ENCODE results near the gene F10. TPM values are rescaled to one million over a fixed set of nuclear protein-coding genes. Genes with fewer than 3 reads are reported as not detected.

F10 gene
- total and polyA plus RNA-seq, 4 donors: 85.3 to 199 (median 117) TPM

DNA sequence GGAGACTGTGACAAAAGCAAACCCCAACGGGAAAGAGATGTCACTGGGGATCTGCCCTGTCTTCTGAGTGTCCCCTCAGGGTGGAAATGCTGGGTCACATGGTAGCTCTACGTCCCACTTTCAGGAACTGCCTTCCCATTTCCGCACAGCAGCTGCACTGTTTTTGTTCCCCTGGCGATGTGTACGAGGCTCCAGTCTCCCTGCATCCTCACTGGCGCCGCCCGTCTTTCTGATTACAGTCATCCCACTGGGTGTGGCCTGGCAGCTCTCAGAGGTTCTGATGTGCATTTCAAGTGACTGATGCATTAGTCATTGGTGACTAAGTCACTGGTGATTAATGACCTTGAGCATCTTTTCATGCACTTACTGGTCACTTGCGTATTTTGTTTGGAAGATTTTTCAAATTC lies 64.7 kb downstream of the F10 start:
- 89% methylated on average over 9 of the region's 9 CpGs for WGBS
- Histone ChIP-seq H3K27ac (ENCODE audit: low read depth in 1 of 2, low read length in 2 of 2) (no peak overlapping the region), H3K4me3 (ENCODE audit: low read depth in 1 of 3, low read length in 3 of 3) (no peak overlapping the region), H3K4me1 (ENCODE audit: control insufficient read depth in 4 of 4, insufficient read depth in 4 of 4, low read length in 3 of 4) (peaks cover 0 to 5% (median 0%) of the 10 kb centered on the region in 4 donors), H3K9ac (ENCODE audit: low read depth in 1 of 2, low read length in 2 of 2) (no peak overlapping the region), H3K27me3 (ENCODE audit: control insufficient read depth in 4 of 4, insufficient read depth in 4 of 4, low read length in 3 of 4) (no peaks in the 10 kb centered on the region), H3K36me3 (ENCODE audit: control insufficient read depth in 4 of 4, insufficient read depth in 3 of 4, low read depth in 1 of 4, low read length in 3 of 4) (peaks cover 7 to 38% (median 24%) of the 10 kb centered on the region in 4 donors), H3K9me3 (ENCODE audit: control insufficient read depth in 4 of 4, low read length in 3 of 4) (no peaks in the 10 kb centered on the region)
- DNase-seq (ENCODE audit: low spot score): no peak
- TF ChIP-seq EGR1 (IDR thresholded peaks at IDR 0.05; ENCODE audit: low read depth in 2 of 2) (no peak), JUND (IDR thresholded peaks at IDR 0.05) (no peak), SP1 (IDR thresholded peaks at IDR 0.05) (no peak), RXRA (IDR thresholded peaks at IDR 0.05) (no peak), TAF1 (conservative IDR thresholded peaks at IDR 0.05) (no peak), GABPA (IDR thresholded peaks at IDR 0.05 in 1 of 2, conservative IDR thresholded peaks at IDR 0.05 in 1 of 2) (no peak), FOXA1 (IDR thresholded peaks at IDR 0.05) (no peak)
- TF ChIP-seq, protein P1, sequence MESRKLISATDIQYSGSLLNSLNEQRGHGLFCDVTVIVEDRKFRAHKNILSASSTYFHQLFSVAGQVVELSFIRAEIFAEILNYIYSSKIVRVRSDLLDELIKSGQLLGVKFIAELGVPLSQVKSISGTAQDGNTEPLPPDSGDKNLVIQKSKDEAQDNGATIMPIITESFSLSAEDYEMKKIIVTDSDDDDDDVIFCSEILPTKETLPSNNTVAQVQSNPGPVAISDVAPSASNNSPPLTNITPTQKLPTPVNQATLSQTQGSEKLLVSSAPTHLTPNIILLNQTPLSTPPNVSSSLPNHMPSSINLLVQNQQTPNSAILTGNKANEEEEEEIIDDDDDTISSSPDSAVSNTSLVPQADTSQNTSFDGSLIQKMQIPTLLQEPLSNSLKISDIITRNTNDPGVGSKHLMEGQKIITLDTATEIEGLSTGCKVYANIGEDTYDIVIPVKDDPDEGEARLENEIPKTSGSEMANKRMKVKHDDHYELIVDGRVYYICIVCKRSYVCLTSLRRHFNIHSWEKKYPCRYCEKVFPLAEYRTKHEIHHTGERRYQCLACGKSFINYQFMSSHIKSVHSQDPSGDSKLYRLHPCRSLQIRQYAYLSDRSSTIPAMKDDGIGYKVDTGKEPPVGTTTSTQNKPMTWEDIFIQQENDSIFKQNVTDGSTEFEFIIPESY (IDR thresholded peaks at IDR 0.05): no peak

DNA sequence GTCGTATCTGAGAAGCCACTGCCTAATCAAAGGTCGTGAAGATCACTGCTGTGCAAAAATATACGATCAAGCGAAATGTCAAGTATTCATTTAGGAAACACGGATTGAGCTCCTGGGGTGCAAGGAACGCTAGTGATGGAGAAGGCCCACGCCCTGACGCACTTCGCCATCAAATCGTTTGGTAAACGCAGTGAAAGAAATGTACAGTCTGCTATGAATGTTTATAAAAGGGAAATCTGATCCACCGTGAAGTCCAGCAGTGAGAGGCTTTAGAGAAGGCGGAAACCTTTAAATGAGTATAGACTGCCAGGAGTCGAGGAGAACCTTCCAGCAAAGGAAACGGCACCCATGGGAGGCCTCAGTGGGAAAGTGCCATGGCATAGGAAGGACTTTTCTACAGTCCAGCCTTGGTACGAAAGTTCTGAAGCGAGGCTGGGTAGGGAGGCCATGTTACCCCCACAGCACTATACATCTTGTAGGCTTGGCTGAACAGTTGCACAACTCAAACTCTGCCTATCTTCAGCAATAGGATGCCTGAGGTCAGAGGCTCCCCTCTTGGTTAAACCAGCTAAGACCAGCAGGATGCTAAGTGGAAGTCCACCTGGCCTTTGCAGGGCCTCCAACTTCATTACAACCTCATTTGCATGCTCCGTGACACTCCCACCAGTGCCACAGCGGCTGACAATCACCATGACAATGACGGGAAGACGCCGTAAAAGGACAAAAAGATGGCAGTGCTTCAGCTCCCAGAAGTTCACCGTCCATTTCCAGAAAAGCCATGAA lies 65.5 kb downstream of the F10 start:
- peaks cover 0 to 5% (median 0%) of the 10 kb centered on the region in 4 donors for H3K4me1 ChIP-seq (ENCODE audit: control insufficient read depth in 4 of 4, insufficient read depth in 4 of 4, low read length in 3 of 4)
- no peak overlapping the region for H3K9ac ChIP-seq (ENCODE audit: low read depth in 1 of 2, low read length in 2 of 2)
- 97% methylated on average over 23 of the region's 23 CpGs for WGBS
- DNase-seq (ENCODE audit: low spot score): no peak
- H3K27me3 ChIP-seq (ENCODE audit: control insufficient read depth in 4 of 4, insufficient read depth in 4 of 4, low read length in 3 of 4): no peaks in the 10 kb centered on the region
- H3K4me3 ChIP-seq (ENCODE audit: low read depth in 1 of 3, low read length in 3 of 3): no peak overlapping the region
- no peaks in the 10 kb centered on the region for H3K9me3 ChIP-seq (ENCODE audit: control insufficient read depth in 4 of 4, low read length in 3 of 4)
- no peak overlapping the region for H3K27ac ChIP-seq (ENCODE audit: low read depth in 1 of 2, low read length in 2 of 2)
- no peak for TF ChIP-seq SP1 (IDR thresholded peaks at IDR 0.05)
- no peak for TF ChIP-seq TAF1 (conservative IDR thresholded peaks at IDR 0.05)
- TF ChIP-seq NR2F2 (IDR thresholded peaks at IDR 0.05): no peak
- TF ChIP-seq RAD21 (IDR thresholded peaks at IDR 0.05): no peak
- TF ChIP-seq, protein P2, sequence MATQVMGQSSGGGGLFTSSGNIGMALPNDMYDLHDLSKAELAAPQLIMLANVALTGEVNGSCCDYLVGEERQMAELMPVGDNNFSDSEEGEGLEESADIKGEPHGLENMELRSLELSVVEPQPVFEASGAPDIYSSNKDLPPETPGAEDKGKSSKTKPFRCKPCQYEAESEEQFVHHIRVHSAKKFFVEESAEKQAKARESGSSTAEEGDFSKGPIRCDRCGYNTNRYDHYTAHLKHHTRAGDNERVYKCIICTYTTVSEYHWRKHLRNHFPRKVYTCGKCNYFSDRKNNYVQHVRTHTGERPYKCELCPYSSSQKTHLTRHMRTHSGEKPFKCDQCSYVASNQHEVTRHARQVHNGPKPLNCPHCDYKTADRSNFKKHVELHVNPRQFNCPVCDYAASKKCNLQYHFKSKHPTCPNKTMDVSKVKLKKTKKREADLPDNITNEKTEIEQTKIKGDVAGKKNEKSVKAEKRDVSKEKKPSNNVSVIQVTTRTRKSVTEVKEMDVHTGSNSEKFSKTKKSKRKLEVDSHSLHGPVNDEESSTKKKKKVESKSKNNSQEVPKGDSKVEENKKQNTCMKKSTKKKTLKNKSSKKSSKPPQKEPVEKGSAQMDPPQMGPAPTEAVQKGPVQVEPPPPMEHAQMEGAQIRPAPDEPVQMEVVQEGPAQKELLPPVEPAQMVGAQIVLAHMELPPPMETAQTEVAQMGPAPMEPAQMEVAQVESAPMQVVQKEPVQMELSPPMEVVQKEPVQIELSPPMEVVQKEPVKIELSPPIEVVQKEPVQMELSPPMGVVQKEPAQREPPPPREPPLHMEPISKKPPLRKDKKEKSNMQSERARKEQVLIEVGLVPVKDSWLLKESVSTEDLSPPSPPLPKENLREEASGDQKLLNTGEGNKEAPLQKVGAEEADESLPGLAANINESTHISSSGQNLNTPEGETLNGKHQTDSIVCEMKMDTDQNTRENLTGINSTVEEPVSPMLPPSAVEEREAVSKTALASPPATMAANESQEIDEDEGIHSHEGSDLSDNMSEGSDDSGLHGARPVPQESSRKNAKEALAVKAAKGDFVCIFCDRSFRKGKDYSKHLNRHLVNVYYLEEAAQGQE (IDR thresholded peaks at IDR 0.05): no peak
- TF ChIP-seq, protein P3, sequence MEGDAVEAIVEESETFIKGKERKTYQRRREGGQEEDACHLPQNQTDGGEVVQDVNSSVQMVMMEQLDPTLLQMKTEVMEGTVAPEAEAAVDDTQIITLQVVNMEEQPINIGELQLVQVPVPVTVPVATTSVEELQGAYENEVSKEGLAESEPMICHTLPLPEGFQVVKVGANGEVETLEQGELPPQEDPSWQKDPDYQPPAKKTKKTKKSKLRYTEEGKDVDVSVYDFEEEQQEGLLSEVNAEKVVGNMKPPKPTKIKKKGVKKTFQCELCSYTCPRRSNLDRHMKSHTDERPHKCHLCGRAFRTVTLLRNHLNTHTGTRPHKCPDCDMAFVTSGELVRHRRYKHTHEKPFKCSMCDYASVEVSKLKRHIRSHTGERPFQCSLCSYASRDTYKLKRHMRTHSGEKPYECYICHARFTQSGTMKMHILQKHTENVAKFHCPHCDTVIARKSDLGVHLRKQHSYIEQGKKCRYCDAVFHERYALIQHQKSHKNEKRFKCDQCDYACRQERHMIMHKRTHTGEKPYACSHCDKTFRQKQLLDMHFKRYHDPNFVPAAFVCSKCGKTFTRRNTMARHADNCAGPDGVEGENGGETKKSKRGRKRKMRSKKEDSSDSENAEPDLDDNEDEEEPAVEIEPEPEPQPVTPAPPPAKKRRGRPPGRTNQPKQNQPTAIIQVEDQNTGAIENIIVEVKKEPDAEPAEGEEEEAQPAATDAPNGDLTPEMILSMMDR (IDR thresholded peaks at IDR 0.05; ENCODE audit: low read depth, low read length, missing input control): no peak
- no peak for TF ChIP-seq RXRA (IDR thresholded peaks at IDR 0.05)
- no peak for TF ChIP-seq FOXA1 (IDR thresholded peaks at IDR 0.05)
- TF ChIP-seq EGR1 (IDR thresholded peaks at IDR 0.05; ENCODE audit: low read depth in 2 of 2): no peak
- peaks cover 6 to 43% (median 27%) of the 10 kb centered on the region in 4 donors for H3K36me3 ChIP-seq (ENCODE audit: control insufficient read depth in 4 of 4, insufficient read depth in 3 of 4, low read depth in 1 of 4, low read length in 3 of 4)
